ENCODE measurements around the gene LRCOL1.

Gene LRCOL1

GRCh38 chr12:132571598-132571997 lies 38.8 kb downstream of the LRCOL1 start:
- FAIRE-seq: no peak
- no peak for DNase-seq (ENCODE audit: insufficient read length, low spot score)

GRCh38 chr12:132571051-132571450 lies 39.3 kb downstream of the LRCOL1 start:
- DNase-seq (ENCODE audit: insufficient read length, low spot score) (no peak), FAIRE-seq (no peak)
- TF ChIP-seq POLR2AphosphoS5 (IDR thresholded peaks at IDR 0.05; ENCODE audit: low read depth, low read length) (no peak), POU2F2 (IDR thresholded peaks at IDR 0.05; ENCODE audit: low read depth, low read length) (no peak), PAX5 (IDR thresholded peaks at IDR 0.05; ENCODE audit: insufficient read depth, low read length, severe bottlenecking) (no peak), SPI1 (IDR thresholded peaks at IDR 0.05; ENCODE audit: low read depth, low read length) (no peak), POLR2A (IDR thresholded peaks at IDR 0.05; ENCODE audit: low read depth, low read length) (no peak), TAF1 (IDR thresholded peaks at IDR 0.05; ENCODE audit: low read depth, low read length) (no peak)

More at GRCh38 chr12:132571598-132571997, 38.8 kb downstream of the LRCOL1 start:
- TF ChIP-seq POLR2AphosphoS5 (IDR thresholded peaks at IDR 0.05; ENCODE audit: low read depth, low read length) (no peak), TAF1 (IDR thresholded peaks at IDR 0.05; ENCODE audit: low read depth, low read length) (no peak), SPI1 (IDR thresholded peaks at IDR 0.05; ENCODE audit: low read depth, low read length) (no peak), POLR2A (IDR thresholded peaks at IDR 0.05; ENCODE audit: low read depth, low read length) (no peak), PAX5 (IDR thresholded peaks at IDR 0.05; ENCODE audit: insufficient read depth, low read length, severe bottlenecking) (no peak), POU2F2 (IDR thresholded peaks at IDR 0.05; ENCODE audit: low read depth, low read length) (no peak)

GRCh38 chr12:132570635-132571034 lies 39.7 kb downstream of the LRCOL1 start:
- FAIRE-seq (no peak), DNase-seq (ENCODE audit: insufficient read length, low spot score) (no peak)
- TF ChIP-seq POLR2A (IDR thresholded peaks at IDR 0.05; ENCODE audit: low read depth, low read length) (no peak), SPI1 (IDR thresholded peaks at IDR 0.05; ENCODE audit: low read depth, low read length) (no peak), PAX5 (IDR thresholded peaks at IDR 0.05; ENCODE audit: insufficient read depth, low read length, severe bottlenecking) (no peak), POLR2AphosphoS5 (IDR thresholded peaks at IDR 0.05; ENCODE audit: low read depth, low read length) (no peak), POU2F2 (IDR thresholded peaks at IDR 0.05; ENCODE audit: low read depth, low read length) (no peak), TAF1 (IDR thresholded peaks at IDR 0.05; ENCODE audit: low read depth, low read length) (no peak)

GRCh38 chr12:132569856-132570480 lies 40.4 kb downstream of the LRCOL1 start:
- FAIRE-seq (no peak), DNase-seq (ENCODE audit: insufficient read length, low spot score) (no peak)
- TF ChIP-seq TAF1 (IDR thresholded peaks at IDR 0.05; ENCODE audit: low read depth, low read length) (no peak), PAX5 (IDR thresholded peaks at IDR 0.05; ENCODE audit: insufficient read depth, low read length, severe bottlenecking) (no peak), SPI1 (IDR thresholded peaks at IDR 0.05; ENCODE audit: low read depth, low read length) (no peak), POLR2A (IDR thresholded peaks at IDR 0.05; ENCODE audit: low read depth, low read length) (no peak), POU2F2 (IDR thresholded peaks at IDR 0.05; ENCODE audit: low read depth, low read length) (no peak), POLR2AphosphoS5 (IDR thresholded peaks at IDR 0.05; ENCODE audit: low read depth, low read length) (no peak)

GRCh38 chr12:132568826-132569480 lies 41.4 kb downstream of the LRCOL1 start:
- DNase-seq (ENCODE audit: insufficient read length, low spot score) (no peak), FAIRE-seq (no peak)
- TF ChIP-seq TAF1 (IDR thresholded peaks at IDR 0.05; ENCODE audit: low read depth, low read length) (no peak), POU2F2 (IDR thresholded peaks at IDR 0.05; ENCODE audit: low read depth, low read length) (no peak), SPI1 (IDR thresholded peaks at IDR 0.05; ENCODE audit: low read depth, low read length) (no peak), POLR2AphosphoS5 (IDR thresholded peaks at IDR 0.05; ENCODE audit: low read depth, low read length) (no peak), POLR2A (IDR thresholded peaks at IDR 0.05; ENCODE audit: low read depth, low read length) (no peak), PAX5 (IDR thresholded peaks at IDR 0.05; ENCODE audit: insufficient read depth, low read length, severe bottlenecking) (no peak)

- no peak for DNase-seq (ENCODE audit: insufficient read length, low spot score)
- no peak for TF ChIP-seq POLR2A (IDR thresholded peaks at IDR 0.05; ENCODE audit: low read depth, low read length)
- no peak for TF ChIP-seq POLR2AphosphoS5 (IDR thresholded peaks at IDR 0.05; ENCODE audit: low read depth, low read length)
- no peak for TF ChIP-seq SPI1 (IDR thresholded peaks at IDR 0.05; ENCODE audit: low read depth, low read length)
- TF ChIP-seq PAX5 (IDR thresholded peaks at IDR 0.05; ENCODE audit: insufficient read depth, low read length, severe bottlenecking): no peak
- TF ChIP-seq POU2F2 (IDR thresholded peaks at IDR 0.05; ENCODE audit: low read depth, low read length): no peak
- no peak for TF ChIP-seq TAF1 (IDR thresholded peaks at IDR 0.05; ENCODE audit: low read depth, low read length)
- no peak for FAIRE-seq
Observed at GRCh38 chr12:132568301-132568700, 42.1 kb downstream of the LRCOL1 start.

GRCh38 chr12:132566516-132567131 lies 43.8 kb downstream of the LRCOL1 start:
- no peak for TF ChIP-seq SPI1 (IDR thresholded peaks at IDR 0.05; ENCODE audit: low read depth, low read length)
- TF ChIP-seq POU2F2 (IDR thresholded peaks at IDR 0.05; ENCODE audit: low read depth, low read length): no peak
- TF ChIP-seq TAF1 (IDR thresholded peaks at IDR 0.05; ENCODE audit: low read depth, low read length): no peak
- no peak for TF ChIP-seq POLR2A (IDR thresholded peaks at IDR 0.05; ENCODE audit: low read depth, low read length)
- no peak for TF ChIP-seq POLR2AphosphoS5 (IDR thresholded peaks at IDR 0.05; ENCODE audit: low read depth, low read length)
- no peak for TF ChIP-seq PAX5 (IDR thresholded peaks at IDR 0.05; ENCODE audit: insufficient read depth, low read length, severe bottlenecking)
- DNase-seq (ENCODE audit: insufficient read length, low spot score) (no peak), FAIRE-seq (no peak)

GRCh38 chr12:132565365-132565764 lies 45.0 kb downstream of the LRCOL1 start:
- DNase-seq (ENCODE audit: insufficient read length, low spot score): no peak
- no peak for TF ChIP-seq POLR2AphosphoS5 (IDR thresholded peaks at IDR 0.05; ENCODE audit: low read depth, low read length)
- no peak for TF ChIP-seq SPI1 (IDR thresholded peaks at IDR 0.05; ENCODE audit: low read depth, low read length)
- no peak for TF ChIP-seq POU2F2 (IDR thresholded peaks at IDR 0.05; ENCODE audit: low read depth, low read length)
- no peak for TF ChIP-seq PAX5 (IDR thresholded peaks at IDR 0.05; ENCODE audit: insufficient read depth, low read length, severe bottlenecking)
- no peak for TF ChIP-seq POLR2A (IDR thresholded peaks at IDR 0.05; ENCODE audit: low read depth, low read length)
- no peak for TF ChIP-seq TAF1 (IDR thresholded peaks at IDR 0.05; ENCODE audit: low read depth, low read length)
- peak; percentile 67 for FAIRE-seq

GRCh38 chr12:132563911-132564310 lies 46.5 kb downstream of the LRCOL1 start:
- FAIRE-seq (no peak), DNase-seq (ENCODE audit: insufficient read length, low spot score) (no peak)
- TF ChIP-seq POLR2A (IDR thresholded peaks at IDR 0.05; ENCODE audit: low read depth, low read length) (no peak), PAX5 (IDR thresholded peaks at IDR 0.05; ENCODE audit: insufficient read depth, low read length, severe bottlenecking) (no peak)
